ENCODE results near the gene NF1. TPM values are rescaled to one million over a fixed set of nuclear protein-coding genes. Genes with fewer than 3 reads are reported as not detected.
A peak's percentile ranks its signal among the peaks of the same experiment; 100 is the strongest.

NF1 gene
- total RNA-seq, 1 experiment from 2014 or later = 62.4 TPM

- peak overlapping the region; percentile 26 for H3K4me3 ChIP-seq (ENCODE audit: low read depth, low read length)
- CTCF ChIA-PET = no interaction called here
- H3K27ac Mint-ChIP-seq (ENCODE audit: unreplicated experiment) = no peak overlapping the region
These were observed 296.1 kb downstream of the NF1 start for GRCh38 chr17:31390748-31391495.

GRCh38 chr17:31391496-31391949, 296.7 kb downstream of the NF1 start, which contains the start of gene RAB11FIP4:
RAB11FIP4 (plus strand) TSS chr17:31391675; CDS start chr17:31391853, 178 bp downstream.
- DNase-seq = peak in 1 of 2 experiments; percentile 38
- H3K4me1 Mint-ChIP-seq (ENCODE audit: low read depth, unreplicated experiment) = no peaks in the 10 kb centered on the region
- no TSS peak for BruUV-seq (replicated peaks)
- no peaks in the 10 kb centered on the region for H3K9me3 Mint-ChIP-seq (ENCODE audit: unreplicated experiment)
- H3K27ac Mint-ChIP-seq (ENCODE audit: unreplicated experiment) = no peak within 1 kb of the TSS
- peaks cover 15% of the 10 kb centered on the region for H3K27me3 Mint-ChIP-seq (ENCODE audit: insufficient read depth, unreplicated experiment)
- H3K27me3 ChIP-seq (replicated peaks; ENCODE audit: control insufficient read depth, insufficient read depth, low read length) = peaks cover 2% of the 10 kb centered on the region
- peak within 1 kb of the TSS; percentile 72 for H3K4me3 Mint-ChIP-seq (ENCODE audit: unreplicated experiment)
- ChIA-PET CTCF (no interaction called here), POLR2A (no interaction called here)
- TF ChIP-seq CTCF (IDR thresholded peaks at IDR 0.05; ENCODE audit: insufficient read depth in 1 of 2, low read depth in 1 of 2, low read length in 1 of 2, severe bottlenecking in 1 of 2, unreplicated experiment in 1 of 2) = no peak
- H3K9me3 ChIP-seq = no peaks in the 10 kb centered on the region
- H3K36me3 Mint-ChIP-seq (ENCODE audit: insufficient read depth, unreplicated experiment) = peaks cover 5% of the 10 kb centered on the region
- no peaks in the 10 kb centered on the region for H3K4me1 ChIP-seq
- peak within 1 kb of the TSS; percentile 30 for H3K4me3 ChIP-seq (ENCODE audit: low read depth, low read length)
- intact Hi-C loops (cut with micrococcal nuclease; ENCODE audit: unreplicated experiment) = loop anchor here (5.0 kb wide), 1 partner anchor 36 kb away; no protein-coding TSS in a partner anchor
- no peaks in the 10 kb centered on the region for H3K36me3 ChIP-seq (ENCODE audit: control insufficient read depth, insufficient read depth, low read length)

More at GRCh38 chr17:31390748-31391495, 296.1 kb downstream of the NF1 start:
- peaks cover 5% of the 10 kb centered on the region for H3K36me3 Mint-ChIP-seq (ENCODE audit: insufficient read depth, unreplicated experiment)
- intact Hi-C loops (cut with micrococcal nuclease; ENCODE audit: unreplicated experiment) = loop anchor here (5.0 kb wide), 1 partner anchor 36 kb away; no protein-coding TSS in a partner anchor
- no peak for TF ChIP-seq CTCF (IDR thresholded peaks at IDR 0.05; ENCODE audit: insufficient read depth in 1 of 2, low read depth in 1 of 2, low read length in 1 of 2, severe bottlenecking in 1 of 2, unreplicated experiment in 1 of 2)
- Histone ChIP-seq H3K36me3 (ENCODE audit: control insufficient read depth, insufficient read depth, low read length) (no peaks in the 10 kb centered on the region), H3K9me3 (no peaks in the 10 kb centered on the region), H3K27me3 (replicated peaks; ENCODE audit: control insufficient read depth, insufficient read depth, low read length) (peaks cover 2% of the 10 kb centered on the region), H3K4me1 (no peaks in the 10 kb centered on the region)
- no peaks in the 10 kb centered on the region for H3K4me1 Mint-ChIP-seq (ENCODE audit: low read depth, unreplicated experiment)
- H3K9me3 Mint-ChIP-seq (ENCODE audit: unreplicated experiment) = no peaks in the 10 kb centered on the region
- POLR2A ChIA-PET = no interaction called here
- H3K4me3 Mint-ChIP-seq (ENCODE audit: unreplicated experiment) = peak overlapping the region; percentile 72
- no peak for DNase-seq
- no TSS peak for BruUV-seq (replicated peaks)
- H3K27me3 Mint-ChIP-seq (ENCODE audit: insufficient read depth, unreplicated experiment) = peaks cover 15% of the 10 kb centered on the region

- peak overlapping the region; percentile 37 for H3K4me3 Mint-ChIP-seq (ENCODE audit: unreplicated experiment)
- CTCF ChIA-PET = no interaction called here
- H3K36me3 ChIP-seq (ENCODE audit: control insufficient read depth, insufficient read depth, low read length) = no peaks in the 10 kb centered on the region
- H3K4me1 ChIP-seq = no peaks in the 10 kb centered on the region
- no peak for DNase-seq
- H3K27ac Mint-ChIP-seq (ENCODE audit: unreplicated experiment) = no peak overlapping the region
- H3K9me3 ChIP-seq = no peaks in the 10 kb centered on the region
- H3K36me3 Mint-ChIP-seq (ENCODE audit: insufficient read depth, unreplicated experiment) = peaks cover 5% of the 10 kb centered on the region
- no peak for TF ChIP-seq CTCF (IDR thresholded peaks at IDR 0.05; ENCODE audit: insufficient read depth in 1 of 2, low read depth in 1 of 2, low read length in 1 of 2, severe bottlenecking in 1 of 2, unreplicated experiment in 1 of 2)
- BruUV-seq (replicated peaks) = no TSS peak
- intact Hi-C loops (cut with micrococcal nuclease; ENCODE audit: unreplicated experiment) = loop anchor here (5.0 kb wide), 1 partner anchor 35 kb away; no protein-coding TSS in a partner anchor
- peaks cover 15% of the 10 kb centered on the region for H3K27me3 Mint-ChIP-seq (ENCODE audit: insufficient read depth, unreplicated experiment)
- peaks cover 2% of the 10 kb centered on the region for H3K27me3 ChIP-seq (replicated peaks; ENCODE audit: control insufficient read depth, insufficient read depth, low read length)
- peak overlapping the region; percentile 30 for H3K4me3 ChIP-seq (ENCODE audit: low read depth, low read length)
- H3K9me3 Mint-ChIP-seq (ENCODE audit: unreplicated experiment) = no peaks in the 10 kb centered on the region
- H3K4me1 Mint-ChIP-seq (ENCODE audit: low read depth, unreplicated experiment) = no peaks in the 10 kb centered on the region
- POLR2A ChIA-PET = no interaction called here
These were observed 297.5 kb downstream of the NF1 start for GRCh38 chr17:31392002-31392855.

Measured in Caco-2 (cell line).